ENCODE data around the gene MTMR3. TPM values are rescaled to one million over a fixed set of nuclear protein-coding genes. Genes with fewer than 3 reads are reported as not detected.
"Not testable (repeated sequence)": the region's sequence is repeated elsewhere in the genome, so short reads cannot be mapped to it uniquely, and the experiment has no call there.

The MTMR3 gene
- total and polyA plus RNA-seq, 2 donors (not counting 1 experiment from before 2014, with no cell fraction given) = 31.7 to 67.8 TPM

DNA sequence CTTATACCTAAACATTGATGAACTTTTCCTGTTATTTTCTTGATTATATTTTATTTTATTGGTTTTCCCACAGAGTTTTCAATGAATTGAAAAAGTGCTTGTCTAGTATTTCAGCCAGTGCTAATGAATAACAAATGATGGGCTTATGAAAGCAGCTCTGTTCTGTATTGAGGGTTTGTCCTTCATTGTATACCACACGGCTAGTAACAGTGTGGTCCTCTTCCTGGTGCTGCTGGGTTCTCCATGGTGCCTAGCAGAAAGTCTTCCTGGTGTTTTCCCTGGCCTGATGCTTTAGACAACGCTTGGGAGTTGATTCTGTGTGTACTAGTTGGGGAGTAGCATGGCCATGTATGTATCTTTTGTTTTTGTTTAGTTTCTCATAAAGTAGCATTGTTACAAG is 89.1 kb downstream of the MTMR3 start:
- peaks cover 7 to 11% of the 10 kb centered on the region in 2 experiments for H3K36me3 ChIP-seq (replicated peaks in 1 of 2; ENCODE audit: control extremely low read depth in 1 of 2, control insufficient read depth in 1 of 2, extremely low read depth in 1 of 2, insufficient read depth in 2 of 2, low read length in 1 of 2)
- no peak overlapping the region for H2AFZ ChIP-seq (ENCODE audit: insufficient read depth, low read depth, low read length, poor library complexity, severe bottlenecking)
- no peak overlapping the region for H3K27ac ChIP-seq (ENCODE audit: low read length in 2 of 2)
- H3K4me3 Mint-ChIP-seq = no peak overlapping the region
- peaks cover 5% of the 10 kb centered on the region for H4K20me1 ChIP-seq (ENCODE audit: control insufficient read depth, insufficient read depth, low read length, poor library complexity, severe bottlenecking)
- no peaks in the 10 kb centered on the region for H3K9me3 Mint-ChIP-seq (ENCODE audit: insufficient read depth)
- CTCF ChIA-PET = no interaction called here
- H3K4me1 ChIP-seq (ENCODE audit: control insufficient read depth in 2 of 2, insufficient read depth in 2 of 2, low read length in 2 of 2) = no peaks in the 10 kb centered on the region
- no peaks in the 10 kb centered on the region for H3K4me1 Mint-ChIP-seq
- TF ChIP-seq EZH2 (IDR thresholded peaks at IDR 0.05; ENCODE audit: borderline replicate concordance, insufficient read depth, low read depth, low read length, poor library complexity, severe bottlenecking) (no peak), CTCF (IDR thresholded peaks at IDR 0.05) (no peak)
- H3K9ac ChIP-seq (ENCODE audit: low read length) = no peak overlapping the region
- no peaks in the 10 kb centered on the region for H3K27me3 Mint-ChIP-seq
- POLR2A ChIA-PET = no interaction called here
- no peaks in the 10 kb centered on the region for H3K27me3 ChIP-seq (replicated peaks in 1 of 4; ENCODE audit: control extremely low read depth in 1 of 4, control insufficient read depth in 3 of 4, insufficient read depth in 4 of 4, low read length in 3 of 4)
- ATAC-seq (ENCODE audit: low read depth) (no peak), DNase-seq (no peak)
- peaks cover 6% of the 10 kb centered on the region for H3K79me2 ChIP-seq (ENCODE audit: control insufficient read depth, insufficient read depth, low read length)
- H3K4me2 ChIP-seq (replicated peaks; ENCODE audit: low read depth, low read length, poor library complexity, severe bottlenecking) = no peak overlapping the region
- H3K27ac Mint-ChIP-seq = no peak overlapping the region
- H3K4me3 ChIP-seq (ENCODE audit: control extremely low read depth in 1 of 5, extremely low read depth in 1 of 5, insufficient read depth in 1 of 5, low read depth in 2 of 5, low read length in 4 of 5) = no peak overlapping the region
- WGBS (ENCODE audit: insufficient coverage) = 100% methylated on average over 1 of the region's 2 CpGs
- H3K9me3 ChIP-seq (ENCODE audit: control extremely low read depth in 1 of 3, control insufficient read depth in 2 of 3, insufficient read depth in 1 of 3, low read length in 2 of 3) = no peaks in the 10 kb centered on the region
- intact Hi-C loops (cut with micrococcal nuclease) = no loop called here

GRCh38 chr22:29973269-29973668 is 90.3 kb downstream of the MTMR3 start:
- Histone ChIP-seq H3K9me3 (ENCODE audit: control extremely low read depth in 1 of 3, control insufficient read depth in 2 of 3, insufficient read depth in 1 of 3, low read length in 2 of 3) (no peaks in the 10 kb centered on the region), H4K20me1 (ENCODE audit: control insufficient read depth, insufficient read depth, low read length, poor library complexity, severe bottlenecking) (no peaks in the 10 kb centered on the region), H3K27me3 (replicated peaks in 1 of 4; ENCODE audit: control extremely low read depth in 1 of 4, control insufficient read depth in 3 of 4, insufficient read depth in 4 of 4, low read length in 3 of 4) (no peaks in the 10 kb centered on the region), H2AFZ (ENCODE audit: insufficient read depth, low read depth, low read length, poor library complexity, severe bottlenecking) (no peak overlapping the region), H3K4me1 (ENCODE audit: control insufficient read depth in 2 of 2, insufficient read depth in 2 of 2, low read length in 2 of 2) (no peaks in the 10 kb centered on the region), H3K79me2 (ENCODE audit: control insufficient read depth, insufficient read depth, low read length) (peaks cover 2% of the 10 kb centered on the region), H3K9ac (ENCODE audit: low read length) (no peak overlapping the region), H3K27ac (ENCODE audit: low read length in 2 of 2) (no peak overlapping the region), H3K4me2 (replicated peaks; ENCODE audit: low read depth, low read length, poor library complexity, severe bottlenecking) (no peak overlapping the region), H3K4me3 (ENCODE audit: control extremely low read depth in 1 of 5, extremely low read depth in 1 of 5, insufficient read depth in 1 of 5, low read depth in 2 of 5, low read length in 4 of 5) (no peak overlapping the region), H3K36me3 (replicated peaks in 1 of 2; ENCODE audit: control extremely low read depth in 1 of 2, control insufficient read depth in 1 of 2, extremely low read depth in 1 of 2, insufficient read depth in 2 of 2, low read length in 1 of 2) (peaks cover 7 to 11% of the 10 kb centered on the region in 2 experiments)
- ATAC-seq (ENCODE audit: low read depth) = no peak
- WGBS (ENCODE audit: insufficient coverage) = 100% methylated on average over 1 of the region's 4 CpGs
- Mint-ChIP-seq H3K9me3 (ENCODE audit: insufficient read depth) (no peaks in the 10 kb centered on the region), H3K4me3 (no peak overlapping the region), H3K27ac (no peak overlapping the region), H3K4me1 (no peaks in the 10 kb centered on the region), H3K27me3 (no peaks in the 10 kb centered on the region)
- no peak for DNase-seq
- ChIA-PET CTCF (no interaction called here), POLR2A (no interaction called here)
- TF ChIP-seq CTCF (IDR thresholded peaks at IDR 0.05) (no peak), EZH2 (IDR thresholded peaks at IDR 0.05; ENCODE audit: borderline replicate concordance, insufficient read depth, low read depth, low read length, poor library complexity, severe bottlenecking) (no peak)
- intact Hi-C loops (cut with micrococcal nuclease) = no loop called here

DNA sequence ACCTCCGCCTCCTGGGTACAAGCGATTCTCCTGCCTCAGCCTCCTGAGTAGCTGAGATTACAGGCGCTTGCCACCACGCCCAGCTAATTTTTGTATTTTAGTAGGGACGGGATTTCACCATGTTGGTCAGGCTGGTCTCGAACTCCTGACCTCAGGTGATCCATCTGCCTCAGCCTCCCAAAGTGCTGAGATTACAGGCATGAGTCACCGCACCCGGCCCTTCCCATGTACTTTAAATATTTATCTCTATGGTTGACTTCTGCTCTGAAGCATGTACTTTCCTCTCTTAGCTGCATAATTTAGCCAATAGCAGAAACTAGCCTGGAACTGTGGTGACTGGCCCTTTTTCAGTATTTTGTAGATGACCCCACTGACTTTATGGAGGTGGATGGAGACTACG is 90.7 kb downstream of the MTMR3 start:
- H3K27me3 Mint-ChIP-seq; H3K27ac ChIP-seq (ENCODE audit: low read length in 2 of 2); H4K20me1 ChIP-seq (ENCODE audit: control insufficient read depth, insufficient read depth, low read length, poor library complexity, severe bottlenecking); POLR2A ChIA-PET; H3K9me3 Mint-ChIP-seq (ENCODE audit: insufficient read depth); H3K4me1 Mint-ChIP-seq; intact Hi-C loops (cut with micrococcal nuclease); H3K4me2 ChIP-seq (replicated peaks; ENCODE audit: low read depth, low read length, poor library complexity, severe bottlenecking); H3K27me3 ChIP-seq (replicated peaks in 1 of 4; ENCODE audit: control extremely low read depth in 1 of 4, control insufficient read depth in 3 of 4, insufficient read depth in 4 of 4, low read length in 3 of 4); H3K9me3 ChIP-seq (ENCODE audit: control extremely low read depth in 1 of 3, control insufficient read depth in 2 of 3, insufficient read depth in 1 of 3, low read length in 2 of 3); ATAC-seq (ENCODE audit: low read depth); H3K27ac Mint-ChIP-seq; H3K4me3 ChIP-seq (ENCODE audit: control extremely low read depth in 1 of 5, extremely low read depth in 1 of 5, insufficient read depth in 1 of 5, low read depth in 2 of 5, low read length in 4 of 5); CTCF ChIA-PET; H3K9ac ChIP-seq (ENCODE audit: low read length); DNase-seq; H2AFZ ChIP-seq (ENCODE audit: insufficient read depth, low read depth, low read length, poor library complexity, severe bottlenecking); H3K4me3 Mint-ChIP-seq; H3K79me2 ChIP-seq (ENCODE audit: control insufficient read depth, insufficient read depth, low read length); H3K4me1 ChIP-seq (ENCODE audit: control insufficient read depth in 2 of 2, insufficient read depth in 2 of 2, low read length in 2 of 2): not testable (repeated sequence)
- WGBS (ENCODE audit: insufficient coverage) = 96% methylated on average over 4 of the region's 9 CpGs
- H3K36me3 ChIP-seq (replicated peaks in 1 of 2; ENCODE audit: control extremely low read depth in 1 of 2, control insufficient read depth in 1 of 2, extremely low read depth in 1 of 2, insufficient read depth in 2 of 2, low read length in 1 of 2) = peaks cover 9 to 14% of the 10 kb centered on the region in 2 experiments
